HG03571 (cell line): ENCODE data around the gene GPR173.

Experiments used
- ATAC-seq: cut with Tn5 transposase; IDR thresholded peaks from one replicate; pipeline ENCODE4 v1.9.1; 2021; ENCODE audit not compliant: unreplicated experiment

Gene GPR173

GRCh38 chrX:53048169-53049126 lies at the start of gene GPR173:
GPR173 (plus strand) TSS chrX:53048789; CDS start chrX:53076622, 27,833 bp downstream.
- ATAC-seq, result no peak

- ATAC-seq, result no peak
Measured at GRCh38 chrX:53000447-53001135, 48.0 kb upstream of the GPR173 start.

- no peak for ATAC-seq
Measured at GRCh38 chrX:53001958-53002357, 46.6 kb upstream of the GPR173 start.

- ATAC-seq, result no peak
Measured at GRCh38 chrX:53003111-53003510, 45.5 kb upstream of the GPR173 start.

GRCh38 chrX:53004038-53004437 lies 44.6 kb upstream of the GPR173 start:
- ATAC-seq, result no peak

GRCh38 chrX:53004811-53005210 lies 43.8 kb upstream of the GPR173 start:
- ATAC-seq, result no peak

GRCh38 chrX:53005327-53005726 lies 43.3 kb upstream of the GPR173 start:
- ATAC-seq, result no peak

GRCh38 chrX:53009032-53009431 lies 39.6 kb upstream of the GPR173 start:
- no peak for ATAC-seq

GRCh38 chrX:53013291-53013690 lies 35.3 kb upstream of the GPR173 start:
- ATAC-seq, result no peak

- ATAC-seq, result no peak
Measured at GRCh38 chrX:53018627-53019026, 30.0 kb upstream of the GPR173 start.

- ATAC-seq, result no peak
Measured at GRCh38 chrX:53022381-53022780, 26.2 kb upstream of the GPR173 start.

GRCh38 chrX:53028678-53029077 lies 19.9 kb upstream of the GPR173 start:
- ATAC-seq, result no peak

GRCh38 chrX:53031380-53031779 lies 17.2 kb upstream of the GPR173 start:
- ATAC-seq, result no peak

GRCh38 chrX:53036149-53036548 lies 12.4 kb upstream of the GPR173 start:
- ATAC-seq, result no peak

- ATAC-seq, result no peak
Measured at GRCh38 chrX:53039236-53039635, 9.4 kb upstream of the GPR173 start.

GRCh38 chrX:53044995-53045394 lies 3.6 kb upstream of the GPR173 start:
- ATAC-seq, result no peak

GRCh38 chrX:53047228-53047627 lies 1.4 kb upstream of the GPR173 start:
- no peak for ATAC-seq

GRCh38 chrX:53049127-53049517 lies 533 bp downstream of the GPR173 start:
- ATAC-seq, result no peak

GRCh38 chrX:53050841-53051240 lies 2.3 kb downstream of the GPR173 start:
- no peak for ATAC-seq

- ATAC-seq, result no peak
Measured at GRCh38 chrX:53055244-53055849, 6.8 kb downstream of the GPR173 start.

- ATAC-seq, result no peak
Measured at GRCh38 chrX:53056292-53056691, 7.7 kb downstream of the GPR173 start.

GRCh38 chrX:53065104-53065503 lies 16.5 kb downstream of the GPR173 start:
- ATAC-seq, result no peak
